ENCODE results near the gene INSIG2. TPM values are rescaled to one million over a fixed set of nuclear protein-coding genes. Genes with fewer than 3 reads are reported as not detected.
"Not testable (repeated sequence)": the region's sequence is repeated elsewhere in the genome, so short reads cannot be mapped to it uniquely, and the experiment has no call there.

INSIG2 gene
- total RNA-seq, 1 donor from 2014 or later, result 35.2 TPM

GRCh38 chr2:118077636-118078247, 10.5 kb upstream of the INSIG2 start:
- Mint-ChIP-seq H3K27ac (no peak overlapping the region), H3K4me3 (no peak overlapping the region), H3K9me3 (no peaks in the 10 kb centered on the region), H3K27me3 (peaks cover 61% of the 10 kb centered on the region), H3K4me1 (no peaks in the 10 kb centered on the region), H3K36me3 (ENCODE audit: low read depth) (no peaks in the 10 kb centered on the region)
- intact Hi-C loops (cut with micrococcal nuclease), result no loop called here
- DNase-seq, result no peak

GRCh38 chr2:118078734-118079133, 9.5 kb upstream of the INSIG2 start:
- no peaks in the 10 kb centered on the region for H3K4me1 Mint-ChIP-seq
- peaks cover 60% of the 10 kb centered on the region for H3K27me3 Mint-ChIP-seq
- intact Hi-C loops (cut with micrococcal nuclease), result no loop called here
- no peak for DNase-seq
- H3K27ac Mint-ChIP-seq, result no peak overlapping the region
- no peaks in the 10 kb centered on the region for H3K9me3 Mint-ChIP-seq
- no peak overlapping the region for H3K4me3 Mint-ChIP-seq
- no peaks in the 10 kb centered on the region for H3K36me3 Mint-ChIP-seq (ENCODE audit: low read depth)

- Mint-ChIP-seq H3K27me3 (peaks cover 31% of the 10 kb centered on the region), H3K9me3 (no peaks in the 10 kb centered on the region), H3K4me1 (peaks cover 5% of the 10 kb centered on the region), H3K36me3 (ENCODE audit: low read depth) (peaks cover 2% of the 10 kb centered on the region), H3K27ac (no peak overlapping the region), H3K4me3 (no peak overlapping the region)
- no peak for DNase-seq
- intact Hi-C loops (cut with micrococcal nuclease), result no loop called here
Observed at GRCh38 chr2:118084491-118085089, 3.7 kb upstream of the INSIG2 start.

GRCh38 chr2:118085173-118086023, 2.9 kb upstream of the INSIG2 start:
- Mint-ChIP-seq H3K4me1 (peaks cover 8% of the 10 kb centered on the region), H3K4me3 (no peak overlapping the region), H3K36me3 (ENCODE audit: low read depth) (peaks cover 2% of the 10 kb centered on the region), H3K9me3 (no peaks in the 10 kb centered on the region), H3K27me3 (peaks cover 29% of the 10 kb centered on the region), H3K27ac (no peak overlapping the region)
- no peak for DNase-seq
- intact Hi-C loops (cut with micrococcal nuclease), result no loop called here

GRCh38 chr2:118086024-118086633, 2.1 kb upstream of the INSIG2 start:
- no peak overlapping the region for H3K27ac Mint-ChIP-seq

GRCh38 chr2:118089139-118089800, 999 bp downstream of the INSIG2 start:
- peaks cover 6% of the 10 kb centered on the region for H3K36me3 Mint-ChIP-seq (ENCODE audit: low read depth)
- no peaks in the 10 kb centered on the region for H3K9me3 Mint-ChIP-seq
- H3K4me1 Mint-ChIP-seq, result peaks cover 18% of the 10 kb centered on the region
- peak overlapping the region; percentile 92 for H3K27ac Mint-ChIP-seq
- peak overlapping the region; percentile 93 for H3K4me3 Mint-ChIP-seq
- H3K27me3 Mint-ChIP-seq, result peaks cover 5% of the 10 kb centered on the region
- intact Hi-C loops (cut with micrococcal nuclease), result loop anchor here (1.0 to 2.0 kb wide), 3 partner anchors 42 to 1278 kb away; partner anchors contain the start of genes C2orf76 and DBI
- peak; percentile 77 for DNase-seq

More at GRCh38 chr2:118086024-118086633, 2.1 kb upstream of the INSIG2 start:
- intact Hi-C loops (cut with micrococcal nuclease), result no loop called here
- H3K9me3 Mint-ChIP-seq, result no peaks in the 10 kb centered on the region
- no peak for DNase-seq
- no peak overlapping the region for H3K4me3 Mint-ChIP-seq
- H3K27me3 Mint-ChIP-seq, result peaks cover 23% of the 10 kb centered on the region
- peaks cover 2% of the 10 kb centered on the region for H3K36me3 Mint-ChIP-seq (ENCODE audit: low read depth)
- H3K4me1 Mint-ChIP-seq, result peaks cover 8% of the 10 kb centered on the region

GRCh38 chr2:118090387-118091139, 2.3 kb downstream of the INSIG2 start:
- H3K27ac Mint-ChIP-seq, result peak overlapping the region; percentile 14
- peaks cover 7% of the 10 kb centered on the region for H3K36me3 Mint-ChIP-seq (ENCODE audit: low read depth)
- H3K9me3 Mint-ChIP-seq, result no peaks in the 10 kb centered on the region
- H3K4me1 Mint-ChIP-seq, result peaks cover 24% of the 10 kb centered on the region
- peak overlapping the region; percentile 24 for H3K4me3 Mint-ChIP-seq
- intact Hi-C loops (cut with micrococcal nuclease), result no loop called here
- no peak for DNase-seq
- no peaks in the 10 kb centered on the region for H3K27me3 Mint-ChIP-seq

- intact Hi-C loops (cut with micrococcal nuclease), result no loop called here
- DNase-seq, result no peak
- Mint-ChIP-seq H3K4me1 (peaks cover 26% of the 10 kb centered on the region), H3K27me3 (no peaks in the 10 kb centered on the region), H3K27ac (no peak overlapping the region), H3K9me3 (no peaks in the 10 kb centered on the region), H3K4me3 (no peak overlapping the region), H3K36me3 (ENCODE audit: low read depth) (peaks cover 8% of the 10 kb centered on the region)
Observed at GRCh38 chr2:118091140-118091478, 2.8 kb downstream of the INSIG2 start.

- Mint-ChIP-seq H3K4me1 (peaks cover 26% of the 10 kb centered on the region), H3K36me3 (ENCODE audit: low read depth) (peaks cover 9% of the 10 kb centered on the region), H3K9me3 (no peaks in the 10 kb centered on the region), H3K27me3 (no peaks in the 10 kb centered on the region), H3K4me3 (no peak overlapping the region), H3K27ac (no peak overlapping the region)
- DNase-seq, result no peak
- intact Hi-C loops (cut with micrococcal nuclease), result no loop called here
Observed at GRCh38 chr2:118091631-118092030, 3.4 kb downstream of the INSIG2 start.

- H3K4me1 Mint-ChIP-seq, result peaks cover 34% of the 10 kb centered on the region
- DNase-seq; H3K4me3 Mint-ChIP-seq; H3K27ac Mint-ChIP-seq; H3K9me3 Mint-ChIP-seq; intact Hi-C loops (cut with micrococcal nuclease); H3K27me3 Mint-ChIP-seq: not testable (repeated sequence)
- peaks cover 23% of the 10 kb centered on the region for H3K36me3 Mint-ChIP-seq (ENCODE audit: low read depth)
Observed at GRCh38 chr2:118094102-118094501, 5.8 kb downstream of the INSIG2 start.

- no peaks in the 10 kb centered on the region for H3K27me3 Mint-ChIP-seq
- H3K36me3 Mint-ChIP-seq (ENCODE audit: low read depth), result peaks cover 23% of the 10 kb centered on the region
- DNase-seq, result no peak
- H3K4me3 Mint-ChIP-seq, result no peak overlapping the region
- peaks cover 34% of the 10 kb centered on the region for H3K4me1 Mint-ChIP-seq
- no peak overlapping the region for H3K27ac Mint-ChIP-seq
- H3K9me3 Mint-ChIP-seq, result no peaks in the 10 kb centered on the region
- intact Hi-C loops (cut with micrococcal nuclease), result no loop called here
Observed at GRCh38 chr2:118094503-118094902, 6.2 kb downstream of the INSIG2 start.

- no peak for DNase-seq
- H3K4me3 Mint-ChIP-seq, result no peak overlapping the region
- peak overlapping the region; percentile 2 for H3K27ac Mint-ChIP-seq
- peaks cover 35% of the 10 kb centered on the region for H3K4me1 Mint-ChIP-seq
- intact Hi-C loops (cut with micrococcal nuclease), result no loop called here
- H3K36me3 Mint-ChIP-seq (ENCODE audit: low read depth), result peaks cover 32% of the 10 kb centered on the region
- H3K27me3 Mint-ChIP-seq, result no peaks in the 10 kb centered on the region
- no peaks in the 10 kb centered on the region for H3K9me3 Mint-ChIP-seq
Observed at GRCh38 chr2:118095610-118096009, 7.3 kb downstream of the INSIG2 start.

- no peak for DNase-seq
- intact Hi-C loops (cut with micrococcal nuclease), result no loop called here
- H3K9me3 Mint-ChIP-seq, result no peaks in the 10 kb centered on the region
- no peak overlapping the region for H3K27ac Mint-ChIP-seq
- H3K4me3 Mint-ChIP-seq, result no peak overlapping the region
- H3K27me3 Mint-ChIP-seq, result no peaks in the 10 kb centered on the region
- H3K4me1 Mint-ChIP-seq, result peaks cover 33% of the 10 kb centered on the region
- peaks cover 45% of the 10 kb centered on the region for H3K36me3 Mint-ChIP-seq (ENCODE audit: low read depth)
Observed at GRCh38 chr2:118097657-118098056, 9.4 kb downstream of the INSIG2 start.
